Activated T-cell treated with anti-CD3 and anti-CD28 coated beads for 1 hour (primary cell): ENCODE measurements around the gene TNIP1.

ENCODE experiments used
- DNase-seq: peaks from one replicate; pipeline ENCODE4 v3.0.0-alpha.2; 2020; ENCODE audit warnings: low read depth

The TNIP1 gene

DNA sequence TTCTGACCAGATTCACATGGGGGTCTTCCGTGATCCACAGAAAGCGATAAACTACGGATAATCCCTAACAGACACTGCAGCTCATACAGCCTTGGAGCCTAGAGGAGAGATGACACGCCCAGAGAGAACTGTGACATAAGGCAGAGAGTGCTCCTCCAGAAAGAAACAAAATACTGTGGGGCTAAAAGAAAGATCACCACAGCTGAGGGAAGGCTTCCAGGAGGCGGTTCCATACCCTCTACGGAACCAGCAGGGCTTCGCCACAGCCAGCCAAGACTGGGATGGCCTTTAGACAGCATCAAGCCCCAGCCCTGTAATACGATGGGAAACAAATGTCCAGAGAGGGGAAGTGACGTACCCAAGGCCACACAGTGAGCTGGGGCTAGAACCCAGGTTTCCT lies 41.2 kb downstream of the TNIP1 start:
- DNase-seq: no peak

DNA sequence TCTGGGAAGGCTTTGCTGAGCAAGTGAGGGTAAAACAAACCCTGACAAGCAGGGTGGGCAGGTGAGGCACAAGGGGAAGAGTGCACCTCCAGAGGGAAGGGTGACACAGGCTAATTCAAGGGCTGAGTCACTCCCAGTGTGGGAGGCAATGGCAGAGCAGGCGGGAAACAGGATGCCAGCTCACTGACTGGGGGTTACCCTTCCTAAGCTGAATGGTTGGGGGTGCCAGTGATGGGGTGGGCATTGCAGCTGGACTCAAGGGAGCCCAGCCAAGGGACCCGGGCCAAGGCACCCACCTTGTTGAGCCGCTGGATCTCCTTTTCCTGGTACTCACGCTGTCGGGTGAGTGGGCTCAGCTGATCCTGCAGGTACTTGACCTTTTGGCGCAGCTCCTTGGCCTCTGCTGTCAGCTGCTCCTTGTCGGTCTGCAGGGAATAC lies 42.0 kb downstream of the TNIP1 start:
- no peak for DNase-seq

DNA sequence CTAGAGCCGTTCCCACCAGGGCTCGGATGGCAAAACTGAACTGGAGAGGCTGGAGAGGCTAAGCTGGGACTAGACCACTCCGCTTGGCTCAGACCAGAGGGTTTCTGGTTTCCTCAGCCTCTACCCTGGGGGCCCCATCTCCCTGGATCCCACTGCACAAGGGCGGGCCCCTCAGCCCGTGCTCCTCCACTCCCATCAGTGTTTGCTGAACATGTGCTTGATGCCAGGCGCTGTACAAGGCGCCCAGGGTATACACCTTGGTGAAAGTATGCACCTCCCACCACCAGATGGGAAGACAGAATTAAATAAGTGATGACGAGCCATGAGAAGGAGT lies 42.5 kb downstream of the TNIP1 start:
- DNase-seq: no peak

DNA sequence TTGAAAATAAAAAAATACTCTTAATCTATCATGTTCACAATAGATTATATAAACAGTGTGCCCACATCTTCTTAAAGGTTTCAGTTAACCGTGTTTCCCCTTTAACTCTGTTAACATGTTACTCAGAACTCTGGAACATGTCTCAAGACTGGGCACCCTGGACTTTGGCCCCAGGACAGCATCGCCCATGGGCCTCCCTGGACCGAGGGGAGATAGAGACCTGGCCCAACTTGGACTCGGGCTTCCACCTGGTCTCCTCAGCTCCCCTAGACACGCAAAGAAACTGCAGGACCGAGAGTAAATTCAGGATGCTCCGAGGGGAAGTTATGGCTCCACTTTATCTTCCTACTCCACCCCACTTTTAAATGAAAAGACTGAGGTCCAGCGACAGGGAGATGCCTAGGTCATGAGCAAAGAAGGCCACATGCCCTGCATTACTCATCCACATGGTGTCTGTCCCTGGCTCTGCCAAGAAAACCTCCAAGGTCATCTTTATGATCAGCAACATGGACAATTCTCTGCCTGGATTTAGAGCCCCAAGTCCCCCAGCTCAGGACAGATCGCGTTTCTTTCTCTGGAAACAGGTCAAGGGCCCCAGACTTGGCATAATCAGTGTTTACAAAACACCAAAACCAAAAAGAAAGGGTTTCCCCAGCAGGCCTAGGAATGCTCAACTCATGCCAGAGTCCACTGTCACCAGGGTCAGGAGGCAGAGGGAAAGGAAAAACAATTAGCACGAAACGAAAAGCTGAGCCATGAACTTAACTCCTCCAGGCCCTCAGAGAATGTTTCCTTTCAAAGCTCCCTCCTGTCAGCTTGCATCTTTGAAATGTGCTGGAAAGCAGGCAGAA lies 43.0 kb downstream of the TNIP1 start:
- no peak for DNase-seq

DNA sequence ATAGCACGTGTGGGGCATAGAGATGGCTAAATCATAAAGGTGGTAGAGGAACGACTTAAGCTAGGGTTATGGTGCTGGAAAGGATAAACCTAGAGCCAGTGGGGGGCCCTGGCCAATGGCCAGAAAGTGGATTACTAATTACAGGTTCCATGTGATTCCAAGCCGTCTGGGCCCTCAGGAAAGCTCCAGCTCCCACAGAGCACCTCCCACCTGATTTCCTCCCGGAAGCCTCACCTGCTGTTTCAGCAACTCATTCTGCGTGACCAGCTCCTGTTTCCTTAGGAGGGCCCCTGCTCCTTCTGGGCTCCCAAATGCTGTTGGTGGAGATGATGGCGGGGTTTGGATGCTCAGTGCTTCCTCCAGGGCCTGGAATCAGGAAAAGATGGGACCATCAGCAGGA lies 44.3 kb downstream of the TNIP1 start:
- no peak for DNase-seq

DNA sequence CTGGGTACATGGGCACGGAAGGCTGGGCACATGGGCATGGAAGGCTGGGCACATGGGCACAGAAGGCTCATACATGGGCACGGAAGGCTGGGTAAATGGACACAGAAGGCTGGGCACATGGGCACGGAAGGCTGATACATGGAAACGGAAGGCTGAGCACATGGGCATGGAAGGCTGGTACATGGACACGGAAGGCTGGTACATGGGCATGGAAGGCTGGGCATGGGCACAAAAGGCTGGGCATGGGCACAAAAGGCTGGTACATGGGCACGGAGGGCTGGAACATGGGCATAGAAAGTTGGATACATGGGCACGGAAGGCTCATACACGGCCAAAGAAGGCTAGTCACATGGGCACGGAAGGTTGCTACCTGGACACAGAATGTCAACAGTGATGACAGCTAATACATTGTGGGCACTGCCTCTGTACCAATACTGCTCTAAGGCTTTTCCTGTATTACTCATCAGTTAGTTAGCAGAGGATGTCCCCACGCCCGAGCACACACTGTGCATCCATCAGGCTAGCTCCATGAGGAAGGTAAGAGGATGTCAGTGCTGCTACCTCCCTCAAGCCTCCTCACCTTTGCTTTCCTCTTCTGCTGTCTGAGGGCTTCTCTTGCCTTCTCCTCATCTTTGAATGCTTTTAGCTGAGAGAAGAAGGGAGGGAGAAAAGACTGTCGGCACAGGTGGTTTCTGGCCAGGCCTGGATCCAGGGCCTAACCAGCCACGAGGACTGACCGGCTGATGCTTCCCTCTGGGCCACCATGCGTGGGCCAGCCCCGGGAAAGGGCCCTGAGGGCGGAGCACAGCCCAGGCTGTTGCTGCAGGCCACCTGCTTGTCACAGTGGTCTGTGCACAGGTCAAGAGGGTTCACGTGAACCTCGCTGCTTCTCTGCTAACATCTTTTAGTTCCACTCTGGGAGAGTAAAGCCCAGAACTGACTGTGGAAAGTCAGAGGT lies 46.1 kb downstream of the TNIP1 start:
- DNase-seq: no peak

DNA sequence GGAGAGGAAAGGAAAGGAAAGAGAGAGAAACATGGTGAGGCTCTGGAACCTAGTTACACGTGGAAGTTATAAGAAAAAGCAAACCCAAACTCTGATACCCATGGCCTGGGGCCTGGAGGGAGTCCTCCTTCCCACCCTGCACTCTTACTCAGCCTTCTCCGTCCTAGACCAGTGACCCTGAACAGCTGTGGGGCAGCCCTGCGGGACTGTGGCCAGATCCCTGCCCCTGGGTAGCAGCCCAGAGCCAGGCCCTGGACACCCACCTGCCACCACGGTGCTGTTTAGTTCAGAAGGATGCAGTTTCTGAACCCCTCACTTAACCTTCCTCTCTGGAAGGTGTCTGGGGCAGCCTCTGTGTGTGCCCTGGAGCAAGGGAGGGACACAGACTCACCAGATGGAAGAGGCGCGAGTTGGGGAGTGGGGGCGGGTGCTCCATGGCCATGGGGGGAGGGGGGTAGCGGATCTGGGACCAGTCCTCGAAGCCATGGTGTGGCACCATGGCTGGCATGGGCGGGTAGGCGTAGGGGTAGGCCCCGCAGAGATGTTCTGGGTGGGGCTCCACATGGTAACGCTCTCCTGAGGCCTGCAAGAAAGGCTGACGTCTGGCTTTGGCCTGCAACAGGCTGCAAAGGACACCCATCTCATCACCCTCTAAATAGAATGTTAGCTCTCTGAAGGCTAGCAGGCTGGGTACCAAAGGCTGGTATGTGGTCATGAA lies 47.5 kb downstream of the TNIP1 start:
- DNase-seq: no peak

DNA sequence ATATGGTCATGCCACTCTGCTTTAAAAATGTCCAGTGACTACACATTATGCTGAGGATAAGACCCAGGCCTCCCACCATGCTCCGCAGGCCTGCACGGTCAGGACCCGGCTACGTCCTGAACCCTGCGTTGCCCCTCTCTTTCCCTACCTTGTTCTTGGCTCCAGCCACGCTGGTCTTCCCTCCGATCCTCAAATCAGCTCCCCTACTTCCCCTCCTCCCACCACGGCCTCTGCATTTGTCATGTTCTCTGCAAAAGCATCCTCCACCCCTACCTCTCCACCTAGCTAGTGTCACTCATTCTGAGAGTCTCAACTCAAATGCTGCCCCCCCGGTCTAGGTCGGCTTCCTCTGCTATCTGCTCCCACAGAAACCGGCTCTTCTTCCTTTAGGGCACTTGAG lies 49.3 kb downstream of the TNIP1 start:
- DNase-seq: no peak

DNA sequence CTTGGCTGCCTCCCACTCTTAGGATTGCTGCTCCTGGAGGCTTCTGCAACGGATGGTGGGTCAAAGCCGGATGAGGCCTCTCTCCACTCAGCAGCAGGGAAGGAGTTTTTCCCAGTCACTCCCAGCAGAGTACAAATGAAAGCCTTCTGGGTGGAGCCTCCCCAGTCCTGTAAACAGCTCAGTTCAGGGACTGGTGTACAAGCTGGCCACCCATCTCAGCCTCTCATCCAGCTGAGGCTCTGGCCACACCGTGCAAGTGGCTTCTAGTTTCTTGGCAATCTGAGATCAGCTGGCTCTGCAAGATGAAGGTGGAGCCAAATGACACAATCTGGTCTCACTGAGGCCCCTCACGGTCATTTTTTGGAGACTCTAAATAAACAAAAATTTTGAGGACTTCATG lies 50.5 kb downstream of the TNIP1 start:
- no peak for DNase-seq

DNA sequence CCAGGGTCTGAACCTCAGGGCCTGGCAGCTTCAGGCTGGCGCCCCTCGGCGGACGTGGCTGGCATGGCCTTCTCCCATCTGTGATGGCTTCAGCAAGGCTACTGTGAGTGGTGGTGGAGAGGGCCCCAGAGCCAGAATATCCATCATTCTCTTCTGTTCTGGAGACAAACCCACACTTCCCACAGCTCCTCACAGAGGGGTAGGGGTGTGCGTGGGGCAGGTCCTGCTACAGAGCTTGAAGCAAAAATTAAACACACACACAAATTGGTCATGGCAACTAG lies 50.8 kb downstream of the TNIP1 start:
- DNase-seq: no peak

DNA sequence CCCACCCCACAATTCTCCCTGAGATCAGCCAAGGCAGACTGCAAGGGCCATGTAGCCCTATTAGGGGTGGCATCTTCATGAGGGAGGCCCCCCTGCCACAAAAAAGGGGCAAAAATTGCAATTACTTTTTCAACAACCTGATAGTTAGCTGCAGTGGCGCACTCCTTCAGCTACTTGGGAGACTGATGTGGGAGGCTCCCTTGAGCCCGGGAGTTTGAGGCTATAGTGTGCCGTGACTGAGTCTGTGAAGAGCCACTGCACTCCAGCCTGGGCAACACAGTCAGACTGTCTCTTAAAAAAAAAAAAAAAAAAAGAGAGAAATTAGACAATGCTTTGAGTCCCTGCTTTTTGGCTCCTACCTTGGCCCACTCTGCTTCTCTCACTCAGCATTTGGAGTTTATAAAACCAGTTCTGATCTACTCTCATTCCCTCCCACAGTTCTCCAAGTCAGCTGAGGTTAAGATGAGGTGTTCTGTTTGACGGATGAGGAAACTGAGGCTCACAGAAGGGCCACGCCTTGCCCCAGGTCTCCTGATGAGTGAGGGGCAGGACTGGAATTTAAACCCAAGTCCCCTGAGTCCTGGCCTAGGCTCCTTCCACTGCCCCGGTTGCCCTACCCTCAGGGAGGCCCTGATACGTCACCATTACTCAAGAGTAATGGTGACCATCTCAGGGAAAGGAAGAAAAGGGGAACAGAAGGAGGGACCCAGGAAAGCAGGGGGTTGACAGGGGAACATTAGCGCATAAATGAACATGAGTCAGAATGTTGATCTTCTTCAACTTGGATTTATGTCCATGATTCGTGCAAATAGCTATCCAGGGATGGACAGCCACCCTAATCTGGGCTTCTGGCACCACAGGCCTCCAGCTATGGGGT lies 51.4 kb downstream of the TNIP1 start:
- no peak for DNase-seq

DNA sequence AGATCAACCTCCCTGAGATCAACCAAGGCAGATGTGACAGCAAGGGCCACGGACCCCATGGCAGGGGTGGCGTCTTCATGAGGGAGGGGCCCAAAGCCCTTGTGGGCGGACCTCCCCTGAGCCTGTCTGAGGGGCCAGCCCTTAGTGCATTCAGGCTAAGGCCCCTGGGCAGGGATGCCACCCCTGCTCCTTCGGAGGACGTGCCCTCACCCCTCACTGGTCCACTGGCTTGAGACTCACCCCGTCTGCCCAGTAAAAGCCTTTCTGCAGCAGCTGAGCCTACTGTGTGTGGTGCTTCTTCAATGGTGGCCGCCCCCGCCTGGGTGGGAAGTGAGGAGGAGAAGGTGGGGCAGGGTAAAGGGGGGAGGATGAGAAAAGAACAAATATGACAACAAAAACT lies 52.1 kb downstream of the TNIP1 start:
- DNase-seq: no peak

DNA sequence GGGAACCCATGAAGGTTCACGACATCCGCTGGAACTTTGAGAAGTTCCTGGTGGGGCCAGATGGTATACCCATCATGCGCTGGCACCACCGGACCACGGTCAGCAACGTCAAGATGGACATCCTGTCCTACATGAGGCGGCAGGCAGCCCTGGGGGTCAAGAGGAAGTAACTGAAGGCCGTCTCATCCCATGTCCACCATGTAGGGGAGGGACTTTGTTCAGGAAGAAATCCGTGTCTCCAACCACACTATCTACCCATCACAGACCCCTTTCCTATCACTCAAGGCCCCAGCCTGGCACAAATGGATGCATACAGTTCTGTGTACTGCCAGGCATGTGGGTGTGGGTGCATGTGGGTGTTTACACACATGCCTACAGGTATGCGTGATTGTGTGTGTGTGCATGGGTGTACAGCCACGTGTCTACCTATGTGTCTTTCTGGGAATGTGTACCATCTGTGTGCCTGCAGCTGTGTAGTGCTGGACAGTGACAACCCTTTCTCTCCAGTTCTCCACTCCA lies 52.8 kb downstream of the TNIP1 start:
- no peak for DNase-seq

DNA sequence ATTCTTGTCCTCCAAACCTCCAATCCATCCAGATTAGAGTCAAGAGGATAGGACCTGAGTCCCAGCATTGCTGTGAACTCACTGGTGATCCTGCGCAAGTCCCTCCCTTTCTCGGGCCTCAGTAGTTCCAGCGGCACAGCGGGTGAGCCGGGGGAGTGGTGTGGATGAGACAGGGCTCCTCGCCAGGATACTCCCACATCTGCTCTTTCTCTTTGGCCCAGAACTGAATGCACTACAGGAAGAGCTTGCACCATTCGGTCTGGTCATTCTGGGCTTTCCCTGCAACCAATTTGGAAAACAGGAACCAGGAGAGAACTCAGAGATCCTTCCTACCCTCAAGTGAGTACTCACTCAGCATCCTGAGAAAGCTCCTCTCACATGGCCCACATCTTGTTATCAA lies 54.2 kb downstream of the TNIP1 start:
- DNase-seq: no peak

DNA sequence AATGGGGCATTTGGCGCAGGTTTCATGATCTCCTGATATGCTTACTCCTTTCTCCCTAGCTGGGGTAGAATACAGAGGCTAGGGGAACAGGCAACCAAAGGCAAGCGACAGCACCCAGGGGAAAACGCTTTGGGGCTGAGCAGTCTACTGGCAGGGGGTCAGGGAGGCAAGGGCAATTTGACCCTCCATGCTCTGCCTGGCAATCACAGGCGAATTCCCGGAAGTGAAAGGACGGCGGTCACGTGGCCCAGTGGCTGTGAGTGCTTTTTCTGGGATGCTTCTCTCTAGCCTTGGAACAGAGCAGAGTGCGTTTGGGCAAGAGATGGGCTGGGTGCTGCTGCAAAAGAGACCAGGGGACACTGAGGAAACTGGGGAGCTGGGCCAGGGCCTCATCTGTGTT lies 54.7 kb downstream of the TNIP1 start:
- DNase-seq: no peak

DNA sequence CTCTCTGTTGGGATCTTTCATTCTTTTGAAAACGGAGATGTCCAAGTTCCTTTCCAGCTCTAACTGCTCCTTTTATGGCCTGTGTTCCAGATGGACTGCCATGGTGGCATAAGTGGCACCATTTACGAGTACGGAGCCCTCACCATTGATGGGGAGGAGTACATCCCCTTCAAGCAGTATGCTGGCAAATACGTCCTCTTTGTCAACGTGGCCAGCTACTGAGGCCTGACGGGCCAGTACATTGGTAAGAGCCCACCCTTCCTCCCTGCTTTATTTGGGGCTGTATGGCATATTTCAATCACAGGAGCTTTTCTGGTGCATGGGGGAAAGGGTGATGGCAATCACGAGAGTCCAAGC lies 55.6 kb downstream of the TNIP1 start:
- DNase-seq: no peak

DNA sequence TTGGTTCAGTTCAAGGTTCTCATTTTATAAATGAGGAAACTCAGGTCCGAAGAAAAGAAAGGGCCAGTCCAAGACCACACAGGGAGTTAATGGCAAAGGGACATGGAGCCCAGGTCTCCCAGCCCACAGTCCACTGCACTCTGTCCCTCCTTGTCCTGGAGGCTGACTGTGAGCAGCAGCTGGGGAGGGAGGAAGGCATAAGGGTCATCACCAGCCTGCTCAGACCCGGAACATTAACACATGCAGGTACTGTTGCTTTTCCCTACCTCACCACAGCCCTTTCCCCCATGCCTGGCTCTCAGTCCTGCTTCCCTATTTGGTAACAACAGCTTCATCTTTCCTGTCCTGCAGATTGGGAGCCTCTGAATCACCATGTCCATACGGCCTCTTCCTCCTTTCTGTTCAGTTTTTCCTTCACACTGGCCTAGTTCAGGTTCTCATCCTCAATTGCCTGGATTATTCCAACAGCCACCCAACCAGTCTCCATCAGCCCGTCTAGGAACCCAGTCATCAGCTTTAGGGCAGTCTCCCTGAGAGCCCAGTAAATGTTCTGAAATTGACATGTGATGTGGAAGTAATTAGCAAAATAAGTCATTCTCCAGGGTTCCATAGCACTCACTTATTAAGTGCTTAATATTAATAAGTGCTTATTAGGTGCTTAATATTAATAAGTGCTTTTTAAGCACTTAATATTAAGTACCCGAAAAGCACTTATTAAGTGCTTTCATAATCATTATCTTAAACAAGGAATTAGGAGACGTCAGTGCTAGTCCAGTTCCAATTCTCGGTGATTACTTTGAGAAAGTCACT lies 56.2 kb downstream of the TNIP1 start:
- DNase-seq: no peak

DNA sequence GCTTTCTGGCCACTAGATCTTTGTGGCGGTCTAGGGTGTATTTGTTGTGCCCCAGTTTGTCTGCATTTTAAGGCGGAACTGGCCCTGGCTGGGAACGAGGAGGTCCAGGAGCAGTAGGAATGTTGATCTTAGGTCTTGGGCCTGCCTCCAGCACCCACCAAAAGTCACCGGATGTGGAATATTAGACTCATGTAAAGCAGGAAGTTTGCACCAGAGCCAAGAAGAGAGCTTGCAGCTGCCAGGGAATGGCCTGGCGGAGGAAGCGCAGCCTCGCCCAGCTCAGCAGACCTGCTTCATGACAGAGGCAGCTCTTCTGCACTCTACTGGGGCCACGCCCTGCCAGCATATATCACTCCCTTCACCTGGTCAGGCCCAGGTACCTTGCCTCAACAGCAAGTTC lies 57.2 kb downstream of the TNIP1 start:
- no peak for DNase-seq

DNA sequence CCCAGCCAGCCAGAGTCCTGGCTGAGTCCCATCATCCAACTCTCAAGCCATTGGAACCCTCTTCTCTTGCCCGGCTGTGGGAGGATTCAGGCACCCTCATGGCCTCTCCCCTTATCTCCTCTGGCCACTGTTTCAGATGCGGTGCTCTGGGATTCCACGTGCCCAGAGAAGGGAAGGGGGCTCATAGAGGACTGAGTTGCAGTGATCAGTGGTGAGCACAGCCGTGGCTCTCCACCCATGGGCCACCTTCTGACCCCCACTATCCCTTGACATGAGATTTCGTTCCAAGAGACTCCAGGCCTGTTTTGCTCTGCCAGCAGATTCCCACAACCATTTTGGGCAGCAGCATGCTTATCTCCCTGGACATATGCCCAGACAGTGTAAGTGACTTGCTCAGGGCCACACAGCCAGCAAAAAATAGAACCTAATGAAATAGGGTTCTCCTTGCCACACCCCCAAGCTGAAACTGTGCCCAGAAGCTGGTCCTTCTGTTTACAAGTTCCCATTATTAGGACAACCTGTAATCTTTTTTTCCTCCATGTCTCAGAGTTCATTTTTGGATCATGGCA lies 57.7 kb downstream of the TNIP1 start:
- no peak for DNase-seq

DNA sequence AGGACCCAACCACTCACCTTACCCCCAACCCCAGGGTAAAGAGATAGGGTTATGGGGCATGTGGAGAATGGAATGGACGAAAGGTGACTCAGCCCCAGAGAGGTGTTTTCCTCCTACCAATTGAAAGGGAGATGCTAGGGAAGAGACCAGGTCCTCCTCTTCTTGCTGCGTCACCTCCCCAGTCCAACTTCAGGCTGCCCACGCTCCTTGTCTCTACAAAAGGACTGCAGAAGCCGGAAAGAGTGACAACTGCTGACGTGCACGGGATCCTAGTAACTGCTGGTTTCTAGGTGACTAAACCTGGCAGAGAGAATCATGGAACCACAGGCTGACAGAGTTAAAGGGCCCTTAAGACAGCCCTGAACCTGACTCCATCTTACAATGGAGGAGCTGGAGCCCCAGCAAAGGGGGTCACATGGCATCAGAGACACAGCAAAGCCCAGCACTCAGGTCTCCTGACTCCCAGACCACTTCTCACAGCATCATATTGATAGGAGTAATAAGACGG lies 58.3 kb downstream of the TNIP1 start:
- DNase-seq: no peak
